ENCODE measurements around the gene STIM1. TPM values are rescaled to one million over a fixed set of nuclear protein-coding genes. Genes with fewer than 3 reads are reported as not detected.

Gene STIM1
- total RNA-seq, 6 experiments from 2014 or later, result 36.4 to 48.0 (median 40.5) TPM

- no peak for DNase-seq
- 60% methylated on average over 2 of the region's 2 CpGs for WGBS (ENCODE audit: insufficient coverage, low coverage, low lambda C conversion rate, missing lambda C conversion rate)
- no peaks in the 10 kb centered on the region for H3K27me3 ChIP-seq
- peak in 2 of 4 donors; percentile 11 to 27 for ATAC-seq
- H3K27ac ChIP-seq, result peak overlapping the region in 1 of 3 donors; percentile 7
- intact Hi-C loops (cut with DNase I), result no loop called here
- H3K9me3 ChIP-seq, result no peaks in the 10 kb centered on the region
- H3K4me1 ChIP-seq, result peaks cover 0 to 17% (median 2%) of the 10 kb centered on the region in 4 donors
- TF ChIP-seq CTCF (IDR thresholded peaks at IDR 0.05) (no peak), POLR2A (IDR thresholded peaks at IDR 0.05) (no peak)
- H3K4me3 ChIP-seq, result no peak overlapping the region
- H3K36me3 ChIP-seq, result no peaks in the 10 kb centered on the region
Observed at GRCh38 chr11:3949125-3949524, 93.7 kb downstream of the STIM1 start.

- Histone ChIP-seq H3K4me3 (no peak overlapping the region), H3K27ac (no peak overlapping the region), H3K4me1 (peaks cover 0 to 13% (median 2%) of the 10 kb centered on the region in 4 donors), H3K27me3 (no peaks in the 10 kb centered on the region), H3K36me3 (no peaks in the 10 kb centered on the region), H3K9me3 (no peaks in the 10 kb centered on the region)
- DNase-seq, result no peak
- intact Hi-C loops (cut with DNase I), result no loop called here
- no peak for TF ChIP-seq CTCF (IDR thresholded peaks at IDR 0.05)
- 83% methylated on average over 2 of the region's 4 CpGs for WGBS (ENCODE audit: insufficient coverage, low coverage, low lambda C conversion rate, missing lambda C conversion rate)
- peak in 2 of 4 donors; percentile 11 to 54 for ATAC-seq
Observed at GRCh38 chr11:3950996-3951660, 95.7 kb downstream of the STIM1 start.

GRCh38 chr11:3952715-3953114 lies 97.3 kb downstream of the STIM1 start:
- no peaks in the 10 kb centered on the region for H3K36me3 ChIP-seq
- no peak overlapping the region for H3K4me3 ChIP-seq
- no peak overlapping the region for H3K27ac ChIP-seq
- no peak for TF ChIP-seq POLR2A (IDR thresholded peaks at IDR 0.05)
- TF ChIP-seq CTCF (IDR thresholded peaks at IDR 0.05), result no peak
- no peaks in the 10 kb centered on the region for H3K27me3 ChIP-seq
- DNase-seq, result no peak
- no peaks in the 10 kb centered on the region for H3K9me3 ChIP-seq
- H3K4me1 ChIP-seq, result peaks cover 0 to 13% (median 2%) of the 10 kb centered on the region in 4 donors
- intact Hi-C loops (cut with DNase I), result no loop called here
- peak in 1 of 4 donors; percentile 39 for ATAC-seq

- intact Hi-C loops (cut with DNase I), result no loop called here
- Histone ChIP-seq H3K27ac (no peak overlapping the region), H3K4me1 (peaks cover 0 to 17% (median 2%) of the 10 kb centered on the region in 4 donors), H3K9me3 (no peaks in the 10 kb centered on the region), H3K36me3 (no peaks in the 10 kb centered on the region), H3K4me3 (no peak overlapping the region), H3K27me3 (no peaks in the 10 kb centered on the region)
- no peak for ATAC-seq
- DNase-seq, result no peak
- 100% methylated on average over 1 of the region's 3 CpGs for WGBS (ENCODE audit: insufficient coverage, low coverage, low lambda C conversion rate, missing lambda C conversion rate)
- no peak for TF ChIP-seq CTCF (IDR thresholded peaks at IDR 0.05)
- no peak for TF ChIP-seq POLR2A (IDR thresholded peaks at IDR 0.05)
Observed at GRCh38 chr11:3953327-3953726, 97.9 kb downstream of the STIM1 start.

Data from right lobe of liver (tissue), 6 donors.